Pons (tissue), 1 donor: ENCODE data around the gene OLR1.
"Not testable (repeated sequence)": the region's sequence is repeated elsewhere in the genome, so short reads cannot be mapped to it uniquely, and the experiment has no call there.

ENCODE experiments used
- DNase-seq: peaks from one replicate; pipeline ENCODE4 v3.0.0-alpha.2; 2016; ENCODE audit warnings: low spot score

The OLR1 gene

DNA sequence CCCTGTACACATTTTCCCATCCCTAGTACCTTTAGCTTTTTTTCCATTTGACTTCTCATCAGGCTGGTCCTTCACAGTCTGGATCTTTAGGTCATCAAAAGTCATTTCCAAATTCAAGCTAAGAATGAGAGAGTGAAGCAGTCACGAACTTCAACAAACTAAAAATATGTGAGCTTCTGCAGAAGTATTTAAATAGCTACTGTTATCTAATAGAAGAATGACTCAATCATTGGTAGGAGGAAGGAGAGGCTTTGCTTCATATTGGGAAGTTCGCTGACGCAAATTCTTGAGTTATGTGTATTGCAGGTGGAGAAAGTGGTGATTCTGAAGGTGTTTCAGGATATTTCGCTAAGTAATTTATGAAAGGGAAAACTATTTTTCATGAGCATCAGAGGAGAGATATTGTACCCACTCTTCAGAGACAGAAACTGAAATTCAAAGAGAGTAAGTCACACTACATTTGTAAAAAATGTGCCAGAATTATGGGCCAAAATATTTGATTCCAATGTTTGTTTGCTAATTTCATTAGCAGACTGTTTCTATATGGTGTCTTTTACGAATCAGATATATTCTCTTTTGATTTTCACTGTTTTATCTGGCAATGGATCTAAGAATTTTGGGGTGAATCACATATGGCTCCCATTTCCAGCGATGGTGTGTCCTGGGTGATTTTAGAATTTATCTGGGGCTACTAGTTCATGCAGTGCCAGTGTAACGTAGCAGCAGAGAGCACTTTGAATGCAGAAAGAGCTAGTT is at the start of gene OLR1:
OLR1 (minus strand) TSS at position 160 of the 756 bp plus-strand sequence; CDS start at position 105, 55 bp downstream.
- peak; percentile 79 for DNase-seq

DNA sequence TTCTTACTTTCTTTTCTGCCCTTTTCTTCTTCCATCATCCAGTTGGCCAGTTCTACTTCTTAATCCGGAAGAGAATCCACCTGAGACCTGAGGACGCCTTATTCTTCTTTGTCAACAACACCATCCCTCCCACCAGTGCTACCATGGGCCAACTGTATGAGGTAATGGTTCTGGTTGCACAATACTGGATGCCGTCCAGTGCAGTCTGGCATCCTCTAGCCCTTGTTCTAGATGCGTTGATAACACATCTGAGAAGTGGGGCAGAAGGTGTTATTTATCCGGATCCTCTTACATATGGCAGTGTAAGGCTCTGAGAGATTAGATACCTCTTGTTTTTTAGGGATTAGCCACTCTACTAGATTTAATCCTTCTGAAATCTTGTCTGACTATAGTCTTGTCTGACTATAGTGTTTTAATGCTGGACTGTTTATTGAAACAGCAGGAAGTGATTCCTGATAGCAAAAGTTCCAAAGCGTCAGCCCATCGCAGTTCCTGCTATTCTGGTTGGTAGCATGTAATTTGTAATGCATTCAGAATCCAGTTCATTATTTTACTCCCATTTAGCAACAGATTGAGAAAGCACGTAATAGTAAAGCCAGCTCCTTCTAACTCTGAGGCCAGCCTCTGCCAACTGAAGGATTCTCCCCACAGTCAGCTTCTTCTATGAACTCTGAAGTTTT is 48.6 kb upstream of the OLR1 start:
- DNase-seq: peak; percentile 75

DNA sequence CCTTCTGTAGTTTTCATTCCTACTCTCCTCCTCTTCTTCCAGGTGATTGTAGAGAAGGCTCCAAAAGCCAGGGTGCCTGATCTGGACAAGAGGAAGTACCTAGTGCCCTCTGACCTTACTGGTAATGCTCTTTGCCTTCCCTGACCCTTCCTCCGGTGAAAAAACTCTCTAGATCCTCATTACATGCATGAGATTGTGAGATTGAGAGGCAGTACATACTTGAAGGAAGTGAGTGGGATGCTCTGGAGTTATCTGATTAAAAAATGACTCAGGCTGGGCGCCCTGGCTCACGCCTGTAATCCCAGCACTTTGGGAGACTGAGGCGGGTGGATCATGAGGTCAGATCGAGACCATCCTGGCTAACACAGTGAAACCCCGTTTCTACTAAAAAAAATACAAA is 46.1 kb upstream of the OLR1 start:
- no peak for DNase-seq

DNA sequence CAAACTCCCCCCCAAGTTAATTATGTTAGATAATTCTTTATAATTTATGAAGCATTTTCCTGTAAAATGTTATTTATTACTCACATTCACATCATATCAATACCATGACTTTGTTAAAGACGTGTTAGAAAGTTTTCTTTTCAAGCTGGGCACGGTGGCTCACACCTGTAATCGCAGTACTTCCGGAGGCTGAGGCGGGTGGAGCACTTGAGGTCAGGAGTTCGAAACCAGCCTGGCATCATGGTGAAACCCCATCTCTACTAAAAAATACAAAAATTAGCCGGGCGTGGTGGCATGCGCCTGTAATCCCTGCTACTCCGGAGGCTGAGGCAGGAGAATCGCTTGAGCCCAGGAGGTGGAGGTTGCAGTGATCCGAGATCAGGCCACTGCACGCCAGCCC is 44.0 kb upstream of the OLR1 start:
- not testable (repeated sequence) for DNase-seq

DNA sequence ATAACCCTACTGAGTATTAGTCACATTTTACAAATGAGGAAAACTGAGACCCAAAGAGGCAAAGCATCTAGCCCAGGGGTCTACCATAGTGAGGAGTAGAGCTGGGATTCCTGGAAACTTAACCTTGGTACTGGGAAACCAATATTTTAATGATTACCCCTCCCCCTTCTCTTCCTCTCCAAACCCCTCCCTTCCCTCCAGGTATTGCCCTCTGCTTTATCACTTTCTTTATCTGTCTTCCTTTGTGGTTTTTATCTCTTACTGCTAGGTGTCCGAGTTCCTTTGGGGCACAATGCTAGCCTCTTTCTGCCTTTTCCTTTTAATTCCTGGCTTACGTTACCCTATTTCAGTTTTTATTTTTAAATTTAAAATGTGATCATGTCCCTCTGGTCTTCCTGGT is 43.5 kb upstream of the OLR1 start:
- no peak for DNase-seq

DNA sequence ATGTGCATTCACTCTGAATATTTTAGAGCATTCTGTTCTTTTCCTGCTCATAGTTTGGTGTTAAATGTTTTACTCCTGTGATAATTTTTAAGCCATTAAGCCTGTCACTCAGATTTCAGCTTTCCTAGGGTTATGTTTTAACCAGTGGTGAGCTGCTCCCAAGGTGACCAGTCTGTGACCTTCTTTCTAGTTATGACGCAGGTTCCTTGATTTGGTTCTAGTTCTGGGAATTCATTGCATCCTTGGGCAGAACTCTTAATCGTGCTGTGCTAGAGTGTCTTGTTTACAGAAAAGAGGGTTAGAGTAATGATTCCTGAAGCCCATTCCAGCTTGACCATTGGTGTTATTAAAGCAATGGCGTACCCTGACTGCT is 42.9 kb upstream of the OLR1 start:
- no peak for DNase-seq

DNA sequence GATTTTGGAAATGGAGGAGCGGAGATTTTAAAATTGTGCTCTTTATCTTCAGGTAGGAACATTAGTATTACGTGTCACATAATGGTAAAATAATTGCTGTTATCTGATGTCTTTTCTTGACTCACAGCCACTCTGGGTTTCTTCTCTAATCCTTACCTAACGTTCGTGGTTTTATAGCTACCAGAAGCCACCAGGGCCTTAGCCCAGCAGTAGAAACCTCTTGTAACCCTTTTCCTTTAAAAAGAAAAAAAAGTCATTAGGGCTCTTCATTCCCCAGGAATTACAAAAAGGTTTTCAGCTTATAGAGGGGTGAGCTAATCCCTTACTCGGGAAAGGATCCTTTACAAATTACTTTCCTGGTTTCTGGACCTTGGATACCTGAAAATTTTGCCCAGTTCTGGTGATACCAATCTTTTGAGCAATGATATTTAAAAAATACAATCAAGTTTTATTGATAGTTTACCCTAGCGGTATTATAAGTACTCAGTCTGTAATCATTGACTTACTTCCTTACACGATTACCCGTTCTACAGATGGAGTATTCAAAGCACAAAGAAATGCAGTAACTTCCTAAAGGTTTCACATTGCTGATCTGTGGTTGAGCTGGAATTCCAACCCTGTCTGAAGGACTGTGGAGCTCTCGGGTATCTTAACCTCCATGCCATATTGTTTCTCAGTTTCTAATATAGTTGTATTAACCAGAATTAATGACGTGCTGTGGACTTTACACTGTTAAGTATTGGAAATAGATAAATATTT is 42.4 kb upstream of the OLR1 start:
- peak; percentile 46 for DNase-seq

DNA sequence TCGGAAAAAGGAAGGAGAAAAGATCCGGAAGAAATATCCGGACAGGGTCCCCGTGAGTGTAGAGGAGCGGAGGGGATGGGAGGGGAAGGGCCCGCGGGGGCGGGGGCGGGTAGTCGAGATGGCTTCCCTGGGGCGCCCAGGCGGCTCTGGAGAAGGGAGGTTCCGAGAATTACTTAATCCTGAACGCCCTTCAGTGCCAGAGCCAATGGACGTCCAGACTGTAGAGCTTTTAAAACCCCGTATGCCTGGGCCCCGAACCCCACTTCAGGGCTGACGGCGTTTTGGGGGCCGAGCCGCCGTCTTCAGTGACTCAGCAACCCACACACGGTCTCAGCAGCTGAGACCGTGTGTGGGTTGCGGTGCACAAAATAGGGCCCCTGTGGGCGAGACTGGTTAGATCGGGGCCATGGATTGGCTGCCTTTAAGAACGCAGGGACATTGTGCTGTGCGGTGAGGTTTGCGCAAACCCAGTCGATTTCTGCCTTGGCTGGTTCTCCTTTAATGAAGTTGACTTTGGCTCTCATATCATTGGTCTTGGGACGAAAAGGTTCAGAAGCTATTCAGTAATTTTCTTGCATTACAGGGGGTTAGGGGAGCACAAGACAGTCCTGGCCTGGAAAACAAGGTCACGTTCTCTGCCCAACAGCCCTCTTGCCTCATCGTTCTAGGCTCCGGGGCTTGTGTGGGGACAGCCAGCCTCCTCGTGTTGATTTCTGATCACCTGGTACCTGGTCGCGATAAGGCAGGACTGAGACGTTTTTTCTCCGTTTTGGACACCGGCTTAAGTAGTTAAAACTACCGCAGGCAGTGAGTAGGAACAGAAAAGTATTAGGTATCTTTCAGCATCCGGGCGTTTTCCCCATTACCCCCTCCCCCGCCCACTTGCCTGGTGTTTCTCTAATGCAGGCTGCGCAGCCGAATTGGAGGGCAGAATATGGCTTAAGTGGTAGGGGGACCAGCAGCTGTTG is 41.5 kb upstream of the OLR1 start:
- peak; percentile 74 for DNase-seq

DNA sequence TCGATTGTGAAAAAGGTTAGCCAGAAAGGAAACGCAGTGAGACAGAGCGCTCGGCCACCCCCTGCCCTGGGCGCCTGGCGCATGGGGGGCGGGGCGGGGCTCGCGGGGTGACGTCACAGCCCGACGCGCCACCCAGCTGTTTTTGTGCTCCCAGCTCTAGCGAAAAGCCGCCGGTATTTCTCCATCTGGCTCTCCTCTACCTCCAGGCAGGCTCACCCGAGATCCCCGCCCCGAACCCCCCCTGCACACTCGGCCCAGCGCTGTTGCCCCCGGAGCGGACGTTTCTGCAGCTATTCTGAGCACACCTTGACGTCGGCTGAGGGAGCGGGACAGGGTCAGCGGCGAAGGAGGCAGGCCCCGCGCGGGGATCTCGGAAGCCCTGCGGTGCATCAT is 40.8 kb upstream of the OLR1 start, which contains the start of gene GABARAPL1:
GABARAPL1 (plus strand) TSS at position 139 of the 393 bp plus-strand sequence; CDS start at position 392, 253 bp downstream.
- DNase-seq: no peak

DNA sequence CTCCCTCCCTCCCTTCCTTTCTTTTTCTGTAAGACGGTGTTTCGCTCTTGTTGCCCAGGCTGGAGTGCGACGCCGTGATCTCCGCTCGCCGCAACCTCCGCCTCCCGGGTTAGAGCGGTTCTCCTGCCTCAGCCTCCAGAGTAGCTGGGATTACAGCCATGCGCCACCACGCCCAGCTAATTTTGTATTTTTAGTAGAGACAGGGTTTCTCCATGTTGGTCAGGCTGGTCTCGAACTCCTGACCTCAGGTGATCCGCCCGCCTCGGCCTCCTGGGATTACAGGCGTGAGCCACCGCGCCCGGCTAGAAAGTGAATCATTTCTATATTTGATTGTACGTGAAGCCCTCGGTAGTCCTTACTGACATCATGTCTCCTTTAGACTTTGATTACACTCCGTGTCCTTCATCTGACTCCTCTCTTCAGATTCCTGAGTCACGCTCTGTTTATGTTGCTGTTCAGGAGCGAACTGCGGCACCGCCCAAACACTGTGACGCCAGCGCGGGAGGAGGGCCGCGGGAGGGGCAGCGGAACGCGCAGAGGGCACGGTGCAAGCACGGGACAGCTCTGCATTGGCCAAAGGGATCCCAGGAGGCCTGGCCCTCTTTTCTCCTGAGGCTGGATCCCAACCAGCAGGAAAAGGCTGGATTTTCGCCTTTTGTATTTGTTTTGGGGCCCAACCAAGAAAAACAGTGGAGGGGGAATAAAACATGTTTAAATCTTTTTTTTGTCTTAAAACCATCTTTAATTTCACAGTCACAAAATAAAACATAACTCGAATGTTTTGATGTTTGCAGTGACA is 40.2 kb upstream of the OLR1 start:
- DNase-seq: peak; percentile 96

DNA sequence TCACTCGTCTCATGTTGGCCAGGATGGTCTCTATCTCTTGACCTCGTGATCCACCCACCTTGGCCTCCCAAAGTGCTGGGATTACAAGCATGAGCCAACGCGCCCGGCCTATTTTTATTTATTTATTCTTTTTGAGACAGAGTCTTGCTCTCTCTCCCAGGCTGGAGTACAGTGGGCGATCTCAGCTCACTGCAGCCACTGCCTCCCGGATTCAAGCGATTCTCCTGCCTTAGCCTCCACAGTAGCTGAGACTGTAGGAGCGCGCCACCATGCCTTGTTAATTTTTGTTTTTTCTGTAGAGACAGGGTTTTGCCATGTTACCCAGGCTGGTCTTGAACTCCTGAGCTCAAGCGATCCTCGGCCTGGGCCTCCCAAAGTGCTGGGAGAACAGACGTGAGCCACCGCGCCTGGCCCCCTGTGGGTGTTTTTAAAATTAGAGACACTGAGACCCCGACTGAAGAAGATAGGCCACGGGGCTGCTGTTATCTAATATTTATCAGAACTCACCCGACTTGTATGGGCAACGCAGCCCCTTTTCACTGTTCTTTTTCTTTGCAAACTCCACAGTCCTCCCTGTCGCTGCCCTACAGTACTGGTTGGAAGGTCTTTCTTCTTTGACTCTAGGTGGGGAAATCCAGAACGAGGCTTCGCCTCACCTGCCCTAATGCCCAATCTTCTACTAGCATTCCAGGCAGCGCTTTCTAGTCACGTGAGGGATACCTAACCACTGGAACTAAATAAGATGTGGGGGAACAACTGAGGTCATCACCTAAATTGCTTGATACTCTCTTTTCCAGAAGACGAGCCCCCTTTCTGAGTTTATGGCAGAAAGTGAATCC is 39.4 kb upstream of the OLR1 start:
- DNase-seq: no peak

DNA sequence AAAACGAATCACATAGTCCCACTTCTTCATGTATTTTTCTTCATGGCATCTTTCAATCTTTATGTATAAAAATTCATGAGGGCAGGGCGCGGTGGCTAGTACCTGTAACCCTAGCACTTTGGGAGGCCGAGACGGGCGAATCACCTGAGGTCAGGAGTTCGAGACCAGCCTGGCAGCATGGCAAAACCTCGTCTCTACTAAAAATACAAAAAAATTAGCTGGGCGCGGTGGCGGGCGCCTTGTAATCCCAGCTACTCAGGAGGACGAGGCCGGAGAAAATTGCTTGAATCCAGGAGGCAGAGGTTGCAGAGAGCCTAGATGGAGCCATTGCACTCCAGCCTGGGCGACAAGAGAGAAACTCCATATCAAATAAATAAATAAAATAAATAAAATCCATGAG is 38.3 kb upstream of the OLR1 start:
- DNase-seq: no peak

DNA sequence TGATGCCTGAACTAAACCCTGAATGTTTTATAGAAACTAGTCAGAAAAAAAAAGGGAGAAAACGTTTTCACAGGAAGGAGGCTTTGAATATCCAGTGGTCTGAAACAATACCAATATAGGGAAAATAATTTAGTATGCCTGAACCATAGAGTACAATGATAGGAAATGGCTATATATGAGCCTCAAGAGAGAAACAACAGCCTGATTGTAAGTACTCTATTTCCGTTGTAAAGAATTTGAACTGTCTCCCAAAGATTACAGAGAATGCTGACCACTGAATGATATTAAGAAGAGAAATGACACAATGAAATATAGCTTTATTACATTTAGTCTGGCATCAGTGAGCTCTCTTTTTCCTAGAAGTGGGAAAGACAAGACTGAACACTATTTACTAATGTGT is 35.2 kb upstream of the OLR1 start:
- DNase-seq: no peak

DNA sequence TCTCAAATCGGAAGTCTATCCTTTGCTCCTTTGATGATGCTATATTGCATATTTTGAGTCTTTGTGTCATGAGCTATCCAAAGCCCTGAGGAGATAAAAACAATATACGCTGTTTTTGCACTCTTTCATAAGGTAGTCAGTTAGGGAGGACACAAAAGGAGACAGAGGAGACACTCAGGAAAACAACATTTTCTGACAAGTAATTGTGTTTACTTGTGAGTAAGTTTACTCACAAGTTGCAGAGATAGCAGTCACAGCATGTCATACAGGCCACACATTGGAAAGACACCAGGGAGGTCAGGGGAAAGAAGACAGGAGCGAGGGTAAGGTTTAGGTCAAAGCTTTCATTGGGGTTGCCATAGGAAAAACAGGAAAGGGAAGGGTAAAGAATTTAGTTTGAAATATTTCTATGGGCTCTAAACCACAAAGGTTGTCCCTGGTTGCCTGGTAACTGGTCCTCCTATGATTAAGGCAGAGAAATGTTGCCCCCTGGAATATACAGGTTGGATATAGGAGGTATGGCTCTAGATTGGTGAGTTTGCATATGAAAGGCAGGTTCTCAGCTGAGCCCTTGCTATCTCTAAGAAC is 33.4 kb upstream of the OLR1 start:
- no peak for DNase-seq

DNA sequence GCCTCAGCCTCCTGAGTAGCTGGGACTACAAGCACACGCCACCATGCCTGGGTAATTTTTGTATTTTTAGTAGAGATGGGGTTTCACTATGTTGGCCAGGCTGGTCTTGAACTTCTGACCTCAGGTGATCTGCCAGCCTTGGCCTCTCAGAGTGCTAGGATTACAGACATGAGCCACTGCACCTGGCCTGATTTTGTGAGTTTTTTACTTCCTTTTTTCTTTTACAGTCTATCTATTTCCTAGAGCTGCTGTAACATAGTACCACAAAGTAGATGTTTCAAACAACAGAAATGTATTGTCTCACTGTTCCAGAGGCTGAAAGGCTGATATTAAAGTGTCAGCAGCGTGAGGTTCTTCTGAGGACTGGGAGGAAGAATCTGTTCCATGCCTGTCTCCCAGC is 32.6 kb upstream of the OLR1 start:
- not testable (repeated sequence) for DNase-seq

DNA sequence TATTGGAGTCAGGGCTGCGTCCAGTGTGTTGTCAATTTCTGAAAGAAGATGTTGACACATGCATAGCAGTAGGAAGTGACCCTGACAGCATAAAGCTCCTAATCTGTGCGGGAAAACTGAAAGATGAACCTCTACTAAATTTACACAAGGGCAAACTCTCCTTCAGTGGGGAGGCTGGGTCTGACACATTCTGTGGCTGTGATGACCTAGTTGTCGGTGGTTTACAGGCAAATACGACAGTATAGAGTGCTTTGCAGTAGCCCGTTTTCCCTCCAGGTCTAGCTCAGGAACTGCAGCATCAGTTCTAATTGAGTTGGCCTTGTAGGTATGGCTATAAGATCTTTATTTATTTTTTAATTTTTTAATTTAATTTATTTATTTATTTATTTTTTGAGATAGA is 25.9 kb upstream of the OLR1 start:
- DNase-seq: no peak

DNA sequence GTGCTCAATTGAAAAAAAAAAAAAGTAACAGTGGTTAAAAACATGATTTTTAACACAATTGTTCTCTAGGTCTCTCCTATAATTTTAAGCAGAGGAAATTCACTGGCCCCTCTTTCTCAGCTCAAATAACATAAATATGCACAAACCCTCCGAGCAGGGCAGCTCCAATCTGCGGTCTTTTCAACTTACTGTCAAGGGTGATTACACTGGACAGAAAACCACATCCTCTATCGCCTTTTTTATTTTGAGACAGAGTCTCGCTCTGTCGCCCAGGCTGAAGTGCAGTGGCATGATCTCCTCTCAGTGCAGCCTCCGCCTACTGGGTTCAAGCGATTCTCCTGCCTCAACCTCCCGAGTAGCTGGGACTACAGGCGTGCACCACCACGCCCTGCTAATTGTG is 24.3 kb upstream of the OLR1 start:
- DNase-seq: no peak

DNA sequence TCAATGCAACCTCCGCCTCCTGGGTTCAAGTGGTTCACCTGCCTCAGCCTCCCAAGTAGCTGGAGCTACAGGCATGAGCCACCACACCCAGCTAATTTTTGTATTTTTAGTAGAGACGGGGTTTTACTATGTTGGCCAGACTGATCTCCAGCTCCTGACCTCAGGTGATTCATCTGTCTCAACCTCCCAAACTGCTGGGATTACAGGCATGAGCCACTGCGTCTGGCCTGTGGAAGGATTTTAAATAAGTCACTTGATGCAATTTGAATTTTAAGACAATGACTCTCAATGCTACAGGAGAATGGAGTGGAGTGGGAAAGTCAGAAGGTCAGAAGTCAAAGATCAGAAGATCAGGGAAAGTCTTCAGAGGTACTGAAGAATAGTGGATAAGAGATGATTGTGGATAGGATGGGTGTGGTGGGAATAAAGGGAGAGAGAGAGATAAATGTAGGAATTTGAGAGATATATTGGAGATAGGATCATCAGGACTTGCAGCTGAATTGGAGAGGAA is 22.3 kb upstream of the OLR1 start:
- DNase-seq: no peak

DNA sequence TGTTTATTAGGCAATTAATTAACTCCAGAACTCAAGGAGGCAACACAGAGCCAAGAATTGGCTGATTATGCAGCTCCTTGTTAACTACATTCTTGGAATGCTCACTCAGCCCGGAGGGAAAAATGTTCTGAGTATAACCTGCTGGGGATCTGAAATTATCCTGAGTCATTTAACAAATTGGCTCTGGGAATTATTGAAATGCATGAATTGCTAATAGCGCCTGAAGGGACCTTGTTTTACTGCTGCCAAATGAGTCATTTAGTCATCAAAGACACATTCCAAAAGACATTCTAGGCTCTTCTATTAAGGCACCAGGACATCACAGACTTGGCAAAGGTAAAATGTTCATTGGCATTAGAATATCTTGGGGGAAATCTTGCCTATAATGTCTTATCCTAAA is 19.9 kb upstream of the OLR1 start:
- no peak for DNase-seq
